Measurements from ENCODE around the gene HMCN2. TPM values are rescaled to one million over a fixed set of nuclear protein-coding genes. Genes with fewer than 3 reads are reported as not detected.

Gene HMCN2
- total and polyA plus RNA-seq, 2 donors (not counting 3 experiments of a cell fraction or from before 2014, with no cell fraction given): 0.04 to 0.24 TPM

DNA sequence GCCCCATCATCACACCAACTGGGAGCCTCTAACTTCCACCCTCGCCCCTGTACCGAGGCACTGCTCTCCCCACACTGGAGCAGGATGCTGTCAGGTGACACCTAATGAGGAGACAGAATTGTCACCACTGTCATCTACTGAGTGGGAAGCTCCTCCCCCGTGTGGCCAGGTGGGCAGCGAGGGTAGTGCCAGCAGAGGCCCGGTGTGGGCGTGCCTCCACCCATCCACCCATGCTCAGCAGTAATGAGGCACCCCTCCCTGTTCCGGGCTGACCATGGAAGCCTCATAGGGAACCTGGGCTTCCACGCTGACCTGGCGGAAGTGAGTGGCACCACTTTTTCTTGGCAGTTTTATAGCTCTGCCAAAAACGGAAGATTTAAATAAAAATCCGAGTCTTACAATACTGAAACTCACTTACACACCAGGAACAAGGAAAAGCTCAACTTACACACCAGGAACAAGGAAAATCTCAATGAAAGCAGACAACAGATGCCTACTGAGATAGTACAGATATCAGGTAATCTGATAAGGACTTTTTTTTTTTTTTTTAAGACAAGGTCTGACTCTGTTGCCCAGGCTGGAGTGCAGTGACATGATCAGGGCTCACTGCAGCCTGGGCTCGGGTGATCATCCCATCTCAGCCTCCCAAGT, 148.6 kb downstream of the HMCN2 start:
- ChIA-PET POLR2A (no interaction called here), CTCF (interaction anchor here (0.8 kb wide), 1 partner anchor 268 kb away, joined by 3 read pairs; no protein-coding TSS in a partner anchor)
- no peak for FAIRE-seq
- Histone ChIP-seq H3K36me3 (ENCODE audit: control insufficient read depth in 2 of 2, extremely low read depth in 1 of 2, insufficient read depth in 2 of 2, low read length in 2 of 2) (no peaks in the 10 kb centered on the region), H3K9me3 (replicated peaks; ENCODE audit: control insufficient read depth, insufficient read depth, low read length) (no peaks in the 10 kb centered on the region), H3K27me3 (ENCODE audit: control insufficient read depth in 2 of 2, insufficient read depth in 2 of 2, low read length in 2 of 2) (no peaks in the 10 kb centered on the region), H3K4me2 (ENCODE audit: insufficient read depth, low read length) (no peak overlapping the region), H3K4me1 (ENCODE audit: control insufficient read depth, extremely low read depth, insufficient read depth, low read length) (peaks cover 5% of the 10 kb centered on the region), H2AFZ (ENCODE audit: low read depth, low read length) (no peak overlapping the region), H3K9ac (replicated peaks; ENCODE audit: extremely low read depth, insufficient read depth, low read length) (no peak overlapping the region), H3K9me1 (replicated peaks; ENCODE audit: control insufficient read depth, extremely low read depth, insufficient read depth, low read length) (no peaks in the 10 kb centered on the region), H3K4me3 (replicated peaks in 1 of 3; ENCODE audit: insufficient read depth in 1 of 3, low read depth in 1 of 3, low read length in 3 of 3) (no peak overlapping the region), H4K20me1 (replicated peaks; ENCODE audit: control insufficient read depth, extremely low read depth, insufficient read depth, low read length) (no peaks in the 10 kb centered on the region), H3K79me2 (ENCODE audit: control insufficient read depth, insufficient read depth, low read length) (no peaks in the 10 kb centered on the region), H3K27ac (ENCODE audit: insufficient read depth, low read depth, low read length) (no peak overlapping the region)
- dilution Hi-C loops (cut with MboI; ENCODE audit: extremely low pct_ligation_motif_present, low sequenced_read_pairs) (no loop called here), intact Hi-C loops (cut with micrococcal nuclease) (no loop called here)
- TF ChIP-seq GATA2 (IDR thresholded peaks at IDR 0.05; ENCODE audit: insufficient read depth, insufficient read length, low read depth, low read length): no peak
- TF ChIP-seq, protein P1, sequence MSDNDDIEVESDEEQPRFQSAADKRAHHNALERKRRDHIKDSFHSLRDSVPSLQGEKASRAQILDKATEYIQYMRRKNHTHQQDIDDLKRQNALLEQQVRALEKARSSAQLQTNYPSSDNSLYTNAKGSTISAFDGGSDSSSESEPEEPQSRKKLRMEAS (IDR thresholded peaks at IDR 0.05; ENCODE audit: insufficient read depth, insufficient read length): no peak
- TF ChIP-seq CTCF (IDR thresholded peaks at IDR 0.05; ENCODE audit: extremely low read depth in 1 of 2, insufficient read depth in 1 of 2, low read depth in 1 of 2, low read length in 2 of 2): no peak
- no peak for TF ChIP-seq POLR2A (IDR thresholded peaks at IDR 0.05; ENCODE audit: low read depth, low read length)
- TF ChIP-seq POLR2AphosphoS5 (IDR thresholded peaks at IDR 0.05; ENCODE audit: insufficient read depth, low read depth, low read length): no peak
- TF ChIP-seq JUN (IDR thresholded peaks at IDR 0.05; ENCODE audit: borderline replicate concordance, insufficient read depth, insufficient read length, low read depth): no peak
- no peak for TF ChIP-seq EZH2 (IDR thresholded peaks at IDR 0.05; ENCODE audit: borderline replicate concordance, low read depth, low read length, severe bottlenecking)
- TF ChIP-seq MYC (IDR thresholded peaks at IDR 0.05; ENCODE audit: low read depth, low read length): no peak
- TF ChIP-seq FOS (IDR thresholded peaks at IDR 0.05; ENCODE audit: borderline replicate concordance, insufficient read depth, low read length): no peak
- DNase-seq (ENCODE audit: low read depth, low spot score): no peak
- BruUV-seq (replicated peaks): no TSS peak
